HepG2 (cell line): ENCODE results near the gene AGAP1.

ENCODE experiments used
- CEBPB ChIP-seq: IDR thresholded peaks from 2 replicates; pipeline ENCODE4 v1.6.1; 2011; ENCODE audit warnings: low read depth, low read length, improper control_type of control experiment, borderline replicate concordance
- FLYWCH1 ChIP-seq: sonication (generic); formaldehyde crosslinking; IDR thresholded peaks from 2 replicates; pipeline ENCODE4 v1.8.1; 2023; ENCODE audit warnings: mild to moderate bottlenecking, missing genetic modification reagents
- MAFK ChIP-seq, 2 experiments: IDR thresholded peaks in 1 of 2; conservative IDR thresholded peaks in 1 of 2; 2 replicates each; pipeline ENCODE4 v1.6.1; 2011; ENCODE audit warnings: improper control_type of control experiment in 2 of 2, low read length in 2 of 2
- NFIB ChIP-seq: sonication (generic); formaldehyde crosslinking; IDR thresholded peaks from 2 replicates; pipeline ENCODE4 v1.9.0; 2021; ENCODE audit warnings: missing genetic modification reagents, mild to moderate bottlenecking, borderline replicate concordance
- RXRB ChIP-seq: IDR thresholded peaks from 2 replicates; pipeline ENCODE4 v1.6.1; 2016; ENCODE audit warnings: borderline replicate concordance, missing genetic modification reagents, missing compliant biosample characterization
- TBL1XR1 ChIP-seq: fragments of 150-350 bp; IDR thresholded peaks from 2 replicates; pipeline ENCODE4 v1.6.1; 2014; ENCODE audit warnings: borderline replicate concordance, low read length; ENCODE audit not compliant: partially characterized antibody
- ZBTB21 ChIP-seq: sonication (generic); formaldehyde crosslinking; IDR thresholded peaks from 2 replicates; pipeline ENCODE4 v1.4.0; 2020; ENCODE audit warnings: missing genetic modification reagents
- ZNF274 ChIP-seq: sonication (generic); formaldehyde crosslinking; IDR thresholded peaks from 2 replicates; pipeline ENCODE4 v1.5.1; 2020; ENCODE audit warnings: mild to moderate bottlenecking, missing genetic modification reagents
- ZNF501 ChIP-seq: sonication (generic); formaldehyde crosslinking; IDR thresholded peaks from 2 replicates; pipeline ENCODE4 v1.5.1; 2020; ENCODE audit warnings: mild to moderate bottlenecking, moderate library complexity, missing genetic modification reagents
- ZNF790 ChIP-seq: sonication (generic); formaldehyde crosslinking; IDR thresholded peaks from 2 replicates; pipeline ENCODE4 v1.8.0; 2022; ENCODE audit warnings: missing genetic modification reagents, mild to moderate bottlenecking, borderline replicate concordance
- TF ChIP-seq, protein P1 (sequence below): sonication (generic); formaldehyde crosslinking; IDR thresholded peaks from 2 replicates; pipeline ENCODE4 v1.4.0; 2020; ENCODE audit warnings: missing genetic modification reagents, mild to moderate bottlenecking, borderline replicate concordance
- TF ChIP-seq, protein P2 (sequence below): sonication (generic); formaldehyde crosslinking; IDR thresholded peaks from 2 replicates; pipeline ENCODE4 v1.5.0; 2020; ENCODE audit warnings: mild to moderate bottlenecking, missing genetic modification reagents, moderate library complexity
- TF ChIP-seq, protein P3 (sequence below): sonication (generic); formaldehyde crosslinking; IDR thresholded peaks from 2 replicates; pipeline ENCODE4 v1.9.0; 2021; ENCODE audit warnings: missing genetic modification reagents, borderline replicate concordance

GRCh38 chr2:236015171-236015570 is 521.3 kb downstream of the AGAP1 start:
- TF ChIP-seq TBL1XR1, result no peak
- no peak for TF ChIP-seq ZNF501 (CRISPR knock-in tag)
- TF ChIP-seq, protein P1, sequence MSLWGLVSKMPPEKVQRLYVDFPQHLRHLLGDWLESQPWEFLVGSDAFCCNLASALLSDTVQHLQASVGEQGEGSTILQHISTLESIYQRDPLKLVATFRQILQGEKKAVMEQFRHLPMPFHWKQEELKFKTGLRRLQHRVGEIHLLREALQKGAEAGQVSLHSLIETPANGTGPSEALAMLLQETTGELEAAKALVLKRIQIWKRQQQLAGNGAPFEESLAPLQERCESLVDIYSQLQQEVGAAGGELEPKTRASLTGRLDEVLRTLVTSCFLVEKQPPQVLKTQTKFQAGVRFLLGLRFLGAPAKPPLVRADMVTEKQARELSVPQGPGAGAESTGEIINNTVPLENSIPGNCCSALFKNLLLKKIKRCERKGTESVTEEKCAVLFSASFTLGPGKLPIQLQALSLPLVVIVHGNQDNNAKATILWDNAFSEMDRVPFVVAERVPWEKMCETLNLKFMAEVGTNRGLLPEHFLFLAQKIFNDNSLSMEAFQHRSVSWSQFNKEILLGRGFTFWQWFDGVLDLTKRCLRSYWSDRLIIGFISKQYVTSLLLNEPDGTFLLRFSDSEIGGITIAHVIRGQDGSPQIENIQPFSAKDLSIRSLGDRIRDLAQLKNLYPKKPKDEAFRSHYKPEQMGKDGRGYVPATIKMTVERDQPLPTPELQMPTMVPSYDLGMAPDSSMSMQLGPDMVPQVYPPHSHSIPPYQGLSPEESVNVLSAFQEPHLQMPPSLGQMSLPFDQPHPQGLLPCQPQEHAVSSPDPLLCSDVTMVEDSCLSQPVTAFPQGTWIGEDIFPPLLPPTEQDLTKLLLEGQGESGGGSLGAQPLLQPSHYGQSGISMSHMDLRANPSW (CRISPR knock-in tag), result no peak
- TF ChIP-seq RXRB (CRISPR knock-in tag), result no peak
- no peak for TF ChIP-seq FLYWCH1 (CRISPR knock-in tag)
- no peak for TF ChIP-seq NFIB (CRISPR knock-in tag)
- TF ChIP-seq, protein P2, sequence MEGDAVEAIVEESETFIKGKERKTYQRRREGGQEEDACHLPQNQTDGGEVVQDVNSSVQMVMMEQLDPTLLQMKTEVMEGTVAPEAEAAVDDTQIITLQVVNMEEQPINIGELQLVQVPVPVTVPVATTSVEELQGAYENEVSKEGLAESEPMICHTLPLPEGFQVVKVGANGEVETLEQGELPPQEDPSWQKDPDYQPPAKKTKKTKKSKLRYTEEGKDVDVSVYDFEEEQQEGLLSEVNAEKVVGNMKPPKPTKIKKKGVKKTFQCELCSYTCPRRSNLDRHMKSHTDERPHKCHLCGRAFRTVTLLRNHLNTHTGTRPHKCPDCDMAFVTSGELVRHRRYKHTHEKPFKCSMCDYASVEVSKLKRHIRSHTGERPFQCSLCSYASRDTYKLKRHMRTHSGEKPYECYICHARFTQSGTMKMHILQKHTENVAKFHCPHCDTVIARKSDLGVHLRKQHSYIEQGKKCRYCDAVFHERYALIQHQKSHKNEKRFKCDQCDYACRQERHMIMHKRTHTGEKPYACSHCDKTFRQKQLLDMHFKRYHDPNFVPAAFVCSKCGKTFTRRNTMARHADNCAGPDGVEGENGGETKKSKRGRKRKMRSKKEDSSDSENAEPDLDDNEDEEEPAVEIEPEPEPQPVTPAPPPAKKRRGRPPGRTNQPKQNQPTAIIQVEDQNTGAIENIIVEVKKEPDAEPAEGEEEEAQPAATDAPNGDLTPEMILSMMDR (CRISPR knock-in tag), result no peak
- no peak for TF ChIP-seq MAFK (conservative IDR thresholded peaks at IDR 0.05 in 1 of 2, IDR thresholded peaks at IDR 0.05 in 1 of 2; ENCODE audit: low read length in 2 of 2)
- no peak for TF ChIP-seq ZNF790 (CRISPR knock-in tag)
- no peak for TF ChIP-seq ZBTB21 (CRISPR knock-in tag)
- no peak for TF ChIP-seq CEBPB
- TF ChIP-seq, protein P3, sequence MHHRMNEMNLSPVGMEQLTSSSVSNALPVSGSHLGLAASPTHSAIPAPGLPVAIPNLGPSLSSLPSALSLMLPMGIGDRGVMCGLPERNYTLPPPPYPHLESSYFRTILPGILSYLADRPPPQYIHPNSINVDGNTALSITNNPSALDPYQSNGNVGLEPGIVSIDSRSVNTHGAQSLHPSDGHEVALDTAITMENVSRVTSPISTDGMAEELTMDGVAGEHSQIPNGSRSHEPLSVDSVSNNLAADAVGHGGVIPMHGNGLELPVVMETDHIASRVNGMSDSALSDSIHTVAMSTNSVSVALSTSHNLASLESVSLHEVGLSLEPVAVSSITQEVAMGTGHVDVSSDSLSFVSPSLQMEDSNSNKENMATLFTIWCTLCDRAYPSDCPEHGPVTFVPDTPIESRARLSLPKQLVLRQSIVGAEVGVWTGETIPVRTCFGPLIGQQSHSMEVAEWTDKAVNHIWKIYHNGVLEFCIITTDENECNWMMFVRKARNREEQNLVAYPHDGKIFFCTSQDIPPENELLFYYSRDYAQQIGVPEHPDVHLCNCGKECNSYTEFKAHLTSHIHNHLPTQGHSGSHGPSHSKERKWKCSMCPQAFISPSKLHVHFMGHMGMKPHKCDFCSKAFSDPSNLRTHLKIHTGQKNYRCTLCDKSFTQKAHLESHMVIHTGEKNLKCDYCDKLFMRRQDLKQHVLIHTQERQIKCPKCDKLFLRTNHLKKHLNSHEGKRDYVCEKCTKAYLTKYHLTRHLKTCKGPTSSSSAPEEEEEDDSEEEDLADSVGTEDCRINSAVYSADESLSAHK (CRISPR knock-in tag), result no peak
- no peak for TF ChIP-seq ZNF274
